GM19193 (cell line): ENCODE measurements around the gene JPT2.

Experiments used
- POLR2A ChIP-seq: IDR thresholded peaks from 4 replicates; pipeline ENCODE4 v1.6.1; 2011; ENCODE audit not compliant: insufficient read depth, insufficient read length; ENCODE audit errors: extremely low read depth

JPT2 gene

DNA sequence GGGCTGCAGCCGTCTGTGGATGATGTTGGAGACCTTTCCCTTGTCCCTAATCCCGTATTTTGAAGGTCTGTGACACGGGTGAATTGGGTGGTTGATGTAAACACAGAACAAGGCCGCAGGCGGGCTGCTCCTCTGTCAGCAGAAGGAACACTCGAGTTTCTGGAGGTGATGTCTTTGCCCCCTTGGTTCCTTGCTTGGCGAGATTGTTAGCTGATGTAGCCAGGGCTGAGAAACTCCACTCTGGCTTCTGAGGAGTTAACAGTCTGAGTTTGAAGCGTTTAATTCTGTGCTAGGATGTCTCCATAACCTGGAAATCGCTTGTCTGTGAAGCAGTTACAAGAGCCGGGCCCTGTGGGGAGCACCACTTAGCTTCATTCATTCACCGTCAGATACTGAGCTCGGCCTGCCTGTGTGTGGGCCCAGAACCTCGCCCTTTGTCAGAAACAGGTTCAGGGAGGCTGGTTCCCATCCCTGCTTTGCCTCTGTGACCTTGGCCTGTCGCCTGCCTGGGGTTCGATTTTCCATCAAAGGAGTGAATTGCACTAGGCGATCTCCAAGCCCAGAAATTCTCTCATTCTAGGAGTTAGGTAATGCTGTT, 29.2 kb downstream of the JPT2 start:
- no peak for TF ChIP-seq POLR2A

DNA sequence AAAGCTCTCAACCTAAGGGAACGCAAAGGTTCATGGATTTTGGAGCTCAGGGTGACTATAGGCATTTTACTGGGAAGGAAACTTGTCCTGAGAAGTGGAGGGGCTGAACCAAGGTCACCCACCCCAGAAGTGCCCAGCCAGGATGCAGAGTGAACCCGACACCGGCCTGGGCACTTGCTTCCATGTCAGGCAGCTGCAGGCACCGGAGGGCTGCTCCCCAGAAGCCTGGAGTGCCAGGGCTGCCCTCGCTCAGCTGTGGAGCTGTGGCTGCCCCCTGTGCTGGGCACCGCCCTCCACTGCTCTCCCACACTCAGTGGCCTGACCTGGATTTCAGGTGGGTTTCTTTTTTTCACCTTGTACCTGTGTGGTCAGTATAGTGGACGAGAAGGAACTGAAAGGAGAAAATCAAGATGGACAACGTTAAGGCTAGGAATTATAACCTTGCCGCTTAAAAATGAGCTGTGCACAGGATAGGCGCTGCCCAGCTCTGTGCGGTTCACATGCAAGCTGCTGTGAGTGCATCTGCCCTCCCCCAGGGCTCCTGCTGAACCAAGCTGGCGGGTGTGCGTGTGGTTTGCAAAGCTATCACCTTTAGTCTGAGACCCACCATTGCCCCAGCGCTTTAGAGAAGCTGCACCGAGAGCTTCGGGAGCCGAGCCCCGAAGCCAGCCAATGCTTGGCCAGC, 30.1 kb downstream of the JPT2 start:
- TF ChIP-seq POLR2A = no peak

DNA sequence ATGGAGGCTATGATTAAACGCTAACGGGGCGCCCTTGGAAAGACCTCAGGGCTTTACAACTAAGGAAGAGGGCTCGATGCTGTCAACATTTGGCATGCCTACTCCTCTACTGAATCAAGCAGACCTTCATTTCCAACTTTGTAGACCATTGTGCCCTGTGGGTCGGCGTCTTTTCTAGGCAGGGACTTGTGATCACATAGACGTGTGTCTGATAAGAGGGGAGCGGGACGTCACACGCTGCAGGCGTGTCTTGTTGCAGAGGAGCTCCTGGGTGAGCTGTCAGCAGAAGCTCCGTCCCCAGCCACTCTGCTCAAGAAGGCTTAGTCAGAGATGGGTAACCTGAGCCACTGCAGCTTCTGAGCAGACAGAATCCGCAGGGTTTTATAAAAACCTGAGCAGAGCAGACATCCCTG, 30.7 kb downstream of the JPT2 start:
- no peak for TF ChIP-seq POLR2A

DNA sequence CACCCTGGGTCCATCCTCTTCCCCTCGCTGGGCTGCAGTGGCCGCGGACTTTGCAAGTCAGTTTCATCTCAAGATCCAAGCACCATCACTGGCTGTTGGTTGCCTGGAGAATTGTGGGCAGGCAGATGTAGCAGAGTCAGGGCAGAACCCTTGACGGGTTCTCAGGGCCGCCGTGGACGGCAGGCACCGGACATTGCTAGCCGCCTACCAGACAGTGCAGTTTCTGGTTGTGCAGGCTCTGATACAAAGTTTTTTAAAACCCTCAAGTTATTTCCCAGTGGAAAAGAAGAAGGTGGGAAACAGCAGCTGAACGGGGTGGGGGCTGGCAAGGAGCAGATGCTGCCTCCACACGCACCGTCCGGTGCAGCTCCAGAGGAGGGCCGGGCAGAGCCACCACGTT, 31.3 kb downstream of the JPT2 start:
- TF ChIP-seq POLR2A = no peak

DNA sequence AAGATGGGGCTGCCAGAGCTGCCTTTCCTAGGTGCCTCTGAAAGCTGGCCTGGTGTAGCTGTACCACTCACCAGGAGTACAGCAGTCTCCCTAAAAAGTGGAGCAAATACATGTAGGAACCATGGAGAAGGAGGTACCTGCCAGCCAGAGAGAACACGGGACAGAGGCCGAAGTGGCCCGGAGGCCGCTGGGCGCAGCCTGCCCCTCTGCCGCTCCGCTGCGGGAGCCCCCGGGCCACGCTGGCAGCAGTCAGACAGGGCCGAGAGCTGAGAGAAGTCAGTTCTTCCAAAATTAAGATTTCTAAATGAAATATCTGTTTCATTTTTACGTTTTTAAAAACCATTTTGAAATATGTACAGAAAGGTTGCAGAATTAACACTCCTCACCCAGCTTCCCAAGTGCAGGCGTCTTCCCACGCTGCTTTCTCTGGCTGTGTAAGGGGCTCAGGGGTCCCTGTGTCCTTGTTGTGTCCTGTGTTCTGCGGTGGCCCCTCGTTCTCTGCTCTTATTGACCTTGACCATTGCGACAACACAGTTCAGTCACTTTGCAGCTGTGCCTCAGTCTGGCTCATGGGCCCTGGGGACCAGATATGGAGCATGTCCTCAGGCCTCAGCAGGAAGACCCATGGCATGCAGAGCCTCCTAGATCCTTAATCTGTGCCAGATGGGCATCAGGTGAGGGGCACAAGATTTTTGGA, 32.9 kb downstream of the JPT2 start:
- no peak for TF ChIP-seq POLR2A

DNA sequence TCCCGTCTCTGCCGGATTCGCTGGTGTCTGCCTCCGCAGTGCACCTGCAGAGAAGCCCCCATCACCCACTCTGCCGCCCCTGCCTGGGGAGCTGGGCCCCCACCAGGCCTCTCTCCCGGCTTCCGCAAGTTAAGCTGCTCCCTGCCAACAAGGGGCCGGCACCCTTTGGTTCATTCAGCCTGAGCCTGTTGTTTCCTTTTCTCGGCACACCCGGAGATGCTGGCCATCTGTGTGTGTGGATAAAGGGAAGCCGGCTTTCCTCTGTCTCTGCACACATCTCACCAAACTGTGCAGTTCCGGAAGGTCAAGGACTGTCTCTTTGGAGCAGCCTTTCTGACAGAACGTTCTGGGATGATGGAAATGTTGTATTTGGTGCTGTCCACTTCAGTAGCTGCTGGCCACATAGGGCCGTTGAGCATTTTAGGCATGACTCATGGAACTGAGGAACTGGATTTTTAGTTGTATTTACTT, 34.7 kb downstream of the JPT2 start:
- TF ChIP-seq POLR2A = no peak

DNA sequence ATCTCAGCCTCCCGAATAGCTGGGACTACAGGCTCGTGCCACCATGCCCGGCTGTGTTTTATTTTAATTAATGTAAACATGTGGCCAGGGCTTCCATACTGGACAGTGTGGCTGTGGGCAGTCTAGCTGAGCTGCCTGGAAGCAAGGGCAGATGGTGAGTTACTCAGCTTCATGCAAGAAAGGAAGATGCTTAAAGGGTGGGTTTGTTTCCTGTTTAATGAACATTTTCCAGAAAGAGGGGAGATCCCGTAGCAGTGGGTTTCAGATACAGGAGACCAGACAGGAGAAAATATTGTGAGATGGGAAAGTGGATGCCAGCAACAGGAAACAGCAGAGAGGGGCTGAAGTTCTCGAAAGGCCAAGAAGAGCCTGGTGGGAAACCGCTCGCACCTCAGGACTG, 35.3 kb downstream of the JPT2 start:
- TF ChIP-seq POLR2A = no peak

DNA sequence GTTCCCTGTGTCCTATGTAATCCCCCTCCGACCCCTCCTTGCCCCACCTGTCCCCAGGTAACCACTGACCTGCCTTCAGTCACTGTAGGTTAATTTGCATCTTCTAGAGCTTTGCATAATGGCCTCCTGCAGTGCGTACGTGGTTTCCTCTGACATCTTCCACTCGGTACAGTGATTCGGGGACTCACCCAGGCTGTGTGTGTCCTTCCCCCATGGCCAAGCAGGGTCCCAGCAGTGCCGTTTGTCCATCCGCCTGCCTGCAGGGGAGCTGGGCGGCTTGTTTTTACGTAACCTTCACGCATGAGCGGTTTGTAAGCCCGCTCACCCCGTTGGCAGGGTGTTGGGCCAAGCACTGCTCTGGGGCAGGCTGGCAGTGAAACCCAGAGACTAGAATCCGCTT, 35.9 kb downstream of the JPT2 start:
- TF ChIP-seq POLR2A = peak; percentile 62

DNA sequence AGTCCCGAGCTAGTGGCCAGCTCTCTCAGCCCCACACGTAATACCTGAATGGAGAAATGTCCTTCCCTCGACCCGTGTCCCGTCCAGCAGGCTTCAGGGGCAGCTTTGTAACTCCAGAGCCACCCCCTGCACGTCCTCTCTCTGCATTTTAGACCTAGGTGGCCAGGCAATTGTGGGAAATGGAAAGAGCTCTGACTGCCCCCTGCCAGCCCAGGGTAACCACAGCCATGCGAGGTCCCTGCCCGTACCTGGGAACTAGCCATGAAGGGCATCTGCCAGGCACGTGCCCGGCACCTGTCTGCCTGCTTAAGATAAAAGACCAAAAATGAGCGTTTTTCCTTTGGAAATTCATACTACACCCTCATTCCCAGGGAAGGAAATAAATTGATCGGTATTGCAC, 37.1 kb downstream of the JPT2 start:
- no peak for TF ChIP-seq POLR2A

DNA sequence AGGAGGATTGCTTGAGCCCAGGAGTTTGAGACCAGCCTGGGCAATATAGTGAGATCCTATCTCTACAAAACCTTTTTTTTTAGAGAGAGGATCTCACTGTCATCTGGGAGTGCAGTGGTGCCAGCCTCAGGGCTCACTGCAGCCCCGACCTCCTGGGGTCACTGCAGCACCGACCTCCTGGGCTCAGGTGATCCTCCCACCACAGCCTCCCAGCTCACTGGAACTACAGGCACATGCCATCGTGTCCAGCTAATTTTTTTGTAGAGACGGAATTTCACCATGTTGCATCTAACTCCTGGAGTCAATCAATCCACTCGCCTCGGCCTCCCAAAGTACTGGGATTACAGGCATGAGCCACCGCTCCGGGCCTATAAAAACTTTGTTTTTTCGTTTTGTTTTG, 43.3 kb downstream of the JPT2 start:
- no peak for TF ChIP-seq POLR2A

DNA sequence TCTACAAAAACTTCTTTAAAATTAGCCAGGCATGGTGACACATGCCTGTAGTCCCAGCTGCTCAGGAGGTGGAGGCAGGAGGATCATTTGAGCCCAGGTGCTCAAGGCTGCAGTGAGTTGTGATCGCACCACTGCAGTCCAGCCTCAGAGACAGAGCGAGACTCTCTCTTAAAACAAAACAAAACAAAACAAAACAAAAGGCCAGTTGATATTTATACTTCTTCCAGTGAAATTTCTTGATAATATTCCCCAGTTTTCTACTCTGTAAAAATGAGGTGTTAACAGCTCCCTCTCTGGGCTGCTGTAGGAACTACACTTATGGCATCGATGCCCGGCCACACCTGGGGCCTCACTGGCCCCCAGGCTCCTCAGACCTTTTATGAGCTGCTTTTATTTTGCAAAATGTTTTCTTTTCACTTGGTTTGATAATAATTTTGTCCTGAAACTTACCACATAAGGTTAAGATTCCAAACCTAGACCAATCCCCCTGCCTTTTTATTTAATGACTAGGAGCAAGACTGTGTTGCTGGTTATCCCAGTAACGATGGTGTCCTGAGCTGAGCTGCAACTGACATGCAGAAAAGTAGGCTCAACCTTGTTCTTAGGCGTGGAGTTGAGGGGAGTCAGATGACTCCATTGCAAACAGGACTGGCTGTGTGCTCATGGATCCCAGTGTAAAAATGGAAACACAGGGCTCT, 45.5 kb downstream of the JPT2 start:
- no peak for TF ChIP-seq POLR2A

DNA sequence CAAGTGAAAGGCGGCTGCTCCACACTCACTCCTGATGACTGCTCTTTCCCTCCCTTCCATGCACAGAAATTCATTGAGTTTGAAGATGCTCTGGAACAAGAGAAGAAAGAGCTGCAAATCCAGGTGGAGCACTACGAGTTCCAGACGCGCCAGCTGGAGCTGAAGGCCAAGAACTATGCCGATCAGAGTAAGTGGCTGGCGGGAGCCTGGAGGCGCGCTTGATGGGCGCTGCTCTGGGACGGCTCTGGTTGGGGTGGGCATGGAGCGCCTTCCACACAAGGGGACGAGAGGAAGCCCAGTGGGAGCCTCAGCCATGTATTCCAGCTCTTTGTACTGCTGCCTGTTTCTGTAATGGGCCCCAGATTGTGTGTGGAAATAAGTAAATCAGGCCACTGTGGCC, 46.4 kb downstream of the JPT2 start:
- TF ChIP-seq POLR2A = no peak

DNA sequence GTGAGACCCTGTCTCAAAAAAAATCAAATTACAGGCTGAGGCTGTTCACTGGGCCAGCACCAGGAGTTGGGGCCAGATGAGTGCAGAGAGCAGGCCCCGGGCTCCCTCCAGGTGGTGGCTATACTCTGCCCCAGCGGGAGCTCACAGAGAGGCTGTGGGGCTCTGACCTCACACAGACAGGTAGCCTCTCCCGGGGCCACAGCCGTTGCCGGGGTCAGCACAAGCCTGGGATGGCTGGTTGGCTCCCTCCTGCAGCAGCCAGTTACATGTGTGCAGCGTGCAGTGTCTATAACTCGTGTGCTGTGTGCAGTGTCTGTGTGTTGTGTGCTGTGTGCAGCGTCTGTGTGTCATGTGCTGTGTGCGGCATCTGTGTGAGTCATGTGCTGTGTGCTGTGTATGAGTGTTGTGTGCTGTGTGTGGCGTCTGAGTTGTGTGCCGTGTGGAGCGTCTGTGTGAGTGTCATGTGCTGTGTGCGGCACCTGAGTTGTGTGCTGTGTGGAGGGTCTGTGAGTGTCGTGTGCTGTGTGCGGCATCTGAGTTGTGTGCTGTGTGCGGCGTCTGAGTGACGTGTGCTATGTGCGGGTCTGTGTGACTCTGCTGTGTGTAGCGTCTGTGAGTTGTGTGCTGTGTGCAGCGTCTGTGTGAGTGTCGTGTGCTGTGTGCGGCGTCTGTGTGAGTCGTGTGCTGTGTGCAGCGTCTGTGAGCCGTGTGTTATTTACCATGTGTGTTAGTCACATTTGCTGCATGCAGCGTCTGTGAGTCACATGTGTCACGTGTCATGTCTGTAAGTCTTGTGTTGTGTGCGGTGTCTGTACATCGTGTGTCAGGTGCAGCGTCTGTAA, 48.8 kb downstream of the JPT2 start:
- TF ChIP-seq POLR2A = no peak
